GM12801 (cell line): ENCODE results near the gene VPS13C.

Experiments
- CTCF ChIP-seq: IDR thresholded peaks from one replicate; pipeline ENCODE4 v1.5.1; 2011; ENCODE audit warnings: control low read depth; ENCODE audit not compliant: insufficient read length; ENCODE audit errors: extremely low read depth

VPS13C gene

GRCh38 chr15:61917457-61917856, 142.8 kb downstream of the VPS13C start:
- TF ChIP-seq CTCF, result no peak

GRCh38 chr15:61916104-61916503, 144.1 kb downstream of the VPS13C start:
- no peak for TF ChIP-seq CTCF

- no peak for TF ChIP-seq CTCF
Observed at GRCh38 chr15:61915640-61916039, 144.6 kb downstream of the VPS13C start.

- no peak for TF ChIP-seq CTCF
Observed at GRCh38 chr15:61910839-61911369, 149.3 kb downstream of the VPS13C start.

GRCh38 chr15:61908241-61908640, 152.0 kb downstream of the VPS13C start:
- no peak for TF ChIP-seq CTCF

- TF ChIP-seq CTCF, result no peak
Observed at GRCh38 chr15:61907753-61908086, 152.5 kb downstream of the VPS13C start.

GRCh38 chr15:61906961-61907752, 153.1 kb downstream of the VPS13C start:
- TF ChIP-seq CTCF, result no peak

GRCh38 chr15:61893146-61893545, 167.1 kb downstream of the VPS13C start:
- TF ChIP-seq CTCF, result no peak
